SK-N-SH treated with all-trans-retinoic acid at 6 μM for 48 hours (cell line): ENCODE results near the gene CDK11A.

Source experiments
- ATAC-seq: fragments of 200-7000 bp; cut with Tn5 transposase; 3 replicates; pipeline ENCODE4 v1.9.1; 2020; ENCODE audit warnings: mild to moderate bottlenecking, moderate library complexity
- ARNTL ChIP-seq: fragments of 450-650 bp; formaldehyde crosslinking; IDR thresholded peaks from 2 replicates; pipeline ENCODE4 v1.5.0; 2020; ENCODE audit warnings: low read depth, mild to moderate bottlenecking, moderate library complexity, borderline replicate concordance
- BACH2 ChIP-seq: fragments of 250-450 bp; sonication (Bioruptor Pico); IDR thresholded peaks from 2 replicates; pipeline ENCODE4 v1.9.0; 2021; ENCODE audit warnings: mild to moderate bottlenecking, borderline replicate concordance
- CREB5 ChIP-seq: fragments of 250-450 bp; sonication (Bioruptor Pico); IDR thresholded peaks from 2 replicates; pipeline ENCODE4 v1.5.1; 2020; ENCODE audit warnings: low read depth, mild to moderate bottlenecking, moderate library complexity
- CSDC2 ChIP-seq: fragments of 250-450 bp; sonication (Bioruptor Pico); IDR thresholded peaks from 2 replicates; pipeline ENCODE4 v1.5.0; 2020; ENCODE audit warnings: mild to moderate bottlenecking, moderate library complexity
- CSRNP3 ChIP-seq: fragments of 250-450 bp; sonication (Bioruptor Pico); IDR thresholded peaks from 2 replicates; pipeline ENCODE4 v1.5.1; 2021; ENCODE audit warnings: mild to moderate bottlenecking, moderate library complexity
- ESRRG ChIP-seq: fragments of 250-450 bp; sonication (Bioruptor Pico); IDR thresholded peaks from 2 replicates; pipeline ENCODE4 v1.6.1; 2021; ENCODE audit warnings: mild to moderate bottlenecking
- GLIS3 ChIP-seq: fragments of 250-450 bp; sonication (Bioruptor Pico); IDR thresholded peaks from 2 replicates; pipeline ENCODE4 v1.5.0; 2020; ENCODE audit warnings: mild to moderate bottlenecking, moderate library complexity
- ISL1 ChIP-seq: fragments of 250-450 bp; sonication (Bioruptor Pico); IDR thresholded peaks from 2 replicates; pipeline ENCODE4 v2.1.2; 2022; ENCODE audit warnings: mild to moderate bottlenecking, moderate library complexity
- OSR1 ChIP-seq: fragments of 250-450 bp; sonication (Bioruptor Pico); IDR thresholded peaks from 2 replicates; pipeline ENCODE4 v1.8.0; 2022; ENCODE audit warnings: moderate library complexity, mild to moderate bottlenecking, inconsistent platforms
- PATZ1 ChIP-seq: fragments of 250-450 bp; sonication (Bioruptor Pico); IDR thresholded peaks from 2 replicates; pipeline ENCODE4 v1.8.0; 2020; ENCODE audit warnings: mild to moderate bottlenecking, moderate library complexity, borderline replicate concordance
- POU6F1 ChIP-seq: fragments of 250-450 bp; sonication (Bioruptor Pico); IDR thresholded peaks from 2 replicates; pipeline ENCODE4 v1.8.0; 2021; ENCODE audit warnings: low read depth, mild to moderate bottlenecking, moderate library complexity, borderline replicate concordance
- PPARA ChIP-seq: fragments of 250-450 bp; sonication (Bioruptor Pico); IDR thresholded peaks from 2 replicates; pipeline ENCODE4 v1.5.0; 2020; ENCODE audit warnings: mild to moderate bottlenecking, borderline replicate concordance
- RARB ChIP-seq: fragments of 250-450 bp; sonication (Bioruptor Pico); IDR thresholded peaks from 2 replicates; pipeline ENCODE4 v1.8.0; 2021; ENCODE audit warnings: mild to moderate bottlenecking, moderate library complexity
- SNAI2 ChIP-seq: fragments of 250-450 bp; sonication (Bioruptor Pico); IDR thresholded peaks from 2 replicates; pipeline ENCODE4 v1.5.0; 2020; ENCODE audit warnings: mild to moderate bottlenecking, moderate library complexity
- TCF4 ChIP-seq: fragments of 250-450 bp; sonication (Bioruptor Pico); IDR thresholded peaks from 2 replicates; pipeline ENCODE4 v1.8.0; 2021; ENCODE audit warnings: mild to moderate bottlenecking, moderate library complexity, borderline replicate concordance
- TOX ChIP-seq: fragments of 250-450 bp; sonication (Bioruptor Pico); IDR thresholded peaks from 2 replicates; pipeline ENCODE4 v1.8.0; 2021; ENCODE audit warnings: mild to moderate bottlenecking, moderate library complexity, borderline replicate concordance
- TSHZ2 ChIP-seq: fragments of 250-450 bp; sonication (Bioruptor Pico); IDR thresholded peaks from 2 replicates; pipeline ENCODE4 v1.5.0; 2020; ENCODE audit warnings: mild to moderate bottlenecking, moderate library complexity
- ZFP30 ChIP-seq: fragments of 450-650 bp; formaldehyde crosslinking; IDR thresholded peaks from 2 replicates; pipeline ENCODE4 v1.5.0; 2022; ENCODE audit warnings: mild to moderate bottlenecking, moderate library complexity
- ZNF565 ChIP-seq: fragments of 450-650 bp; formaldehyde crosslinking; conservative IDR thresholded peaks from 2 replicates; pipeline ENCODE4 v1.5.0; 2020; ENCODE audit warnings: low read depth, mild to moderate bottlenecking, moderate library complexity
- ZNF70 ChIP-seq: fragments of 450-650 bp; formaldehyde crosslinking; IDR thresholded peaks from 2 replicates; pipeline ENCODE4 v1.5.0; 2020; ENCODE audit warnings: mild to moderate bottlenecking, moderate library complexity
- ZNF8 ChIP-seq: fragments of 450-650 bp; formaldehyde crosslinking; IDR thresholded peaks from 2 replicates; pipeline ENCODE4 v1.5.0; 2020; ENCODE audit warnings: mild to moderate bottlenecking, moderate library complexity

CDK11A gene

GRCh38 chr1:1755852-1756251 is 31.7 kb upstream of the CDK11A start:
- TF ChIP-seq ARNTL (CRISPR knock-in tag) = no peak
- no peak for TF ChIP-seq CSRNP3 (CRISPR knock-in tag)
- no peak for TF ChIP-seq ZNF70 (CRISPR knock-in tag)
- TF ChIP-seq PATZ1 (CRISPR knock-in tag) = no peak
- no peak for TF ChIP-seq SNAI2 (CRISPR knock-in tag)
- TF ChIP-seq ESRRG (CRISPR knock-in tag) = no peak
- TF ChIP-seq BACH2 (CRISPR knock-in tag) = no peak
- no peak for TF ChIP-seq RARB (CRISPR knock-in tag)
- TF ChIP-seq ISL1 (CRISPR knock-in tag) = no peak
- no peak for TF ChIP-seq CSDC2 (CRISPR knock-in tag)
- TF ChIP-seq POU6F1 = no peak
- no peak for TF ChIP-seq TOX
- TF ChIP-seq TSHZ2 (CRISPR knock-in tag) = no peak
- TF ChIP-seq TCF4 (CRISPR knock-in tag) = no peak
- TF ChIP-seq GLIS3 (CRISPR knock-in tag) = no peak
- no peak for TF ChIP-seq ZFP30 (CRISPR knock-in tag)
- no peak for TF ChIP-seq CREB5 (CRISPR knock-in tag)
- TF ChIP-seq ZNF565 (CRISPR knock-in tag) = no peak
- ATAC-seq = no peak

GRCh38 chr1:1755426-1755825 is 31.3 kb upstream of the CDK11A start:
- TF ChIP-seq BACH2 (CRISPR knock-in tag) (no peak), ZNF565 (CRISPR knock-in tag) (no peak), TOX (no peak), PPARA (CRISPR knock-in tag) (no peak), CSDC2 (CRISPR knock-in tag) (no peak), ZNF8 (CRISPR knock-in tag) (no peak), RARB (CRISPR knock-in tag) (no peak), PATZ1 (CRISPR knock-in tag) (no peak), ISL1 (CRISPR knock-in tag) (no peak), POU6F1 (no peak), CSRNP3 (CRISPR knock-in tag) (no peak), ARNTL (CRISPR knock-in tag) (no peak), GLIS3 (CRISPR knock-in tag) (no peak), OSR1 (CRISPR knock-in tag) (no peak), CREB5 (CRISPR knock-in tag) (no peak), ZNF70 (CRISPR knock-in tag) (no peak)
- ATAC-seq = no peak
